PC-3 (cell line): ENCODE measurements around the gene MSL2.

ENCODE experiments used
- CTCF ChIP-seq: fragments of 300-600 bp; sonication (generic); conservative IDR thresholded peaks from 2 replicates; pipeline ENCODE4 v1.5.1; 2017; ENCODE audit warnings: antibody characterized with exemption, low read depth, mild to moderate bottlenecking, low read length
- EZH2 ChIP-seq: fragments of 300-600 bp; sonication (generic); IDR thresholded peaks from one replicate; pipeline ENCODE4 v1.6.1; 2017; ENCODE audit warnings: antibody characterized with exemption, mild to moderate bottlenecking, low read length; ENCODE audit not compliant: unreplicated experiment
- EZH2phosphoT487 ChIP-seq: fragments of 300-600 bp; sonication (generic); IDR thresholded peaks from 2 replicates; pipeline ENCODE4 v1.6.1; 2018; ENCODE audit warnings: mild to moderate bottlenecking, antibody characterized with exemption, low read length, borderline replicate concordance

GRCh38 chr3:136136454-136136853, 59.7 kb downstream of the MSL2 start:
- TF ChIP-seq CTCF (no peak), EZH2phosphoT487 (no peak), EZH2 (no peak)
